ENCODE results near the gene NOM1. TPM values are rescaled to one million over a fixed set of nuclear protein-coding genes. Genes with fewer than 3 reads are reported as not detected.

NOM1 gene
- total RNA-seq, 4 donors from 2014 or later, result 16.0 to 47.1 (median 19.7) TPM

DNA sequence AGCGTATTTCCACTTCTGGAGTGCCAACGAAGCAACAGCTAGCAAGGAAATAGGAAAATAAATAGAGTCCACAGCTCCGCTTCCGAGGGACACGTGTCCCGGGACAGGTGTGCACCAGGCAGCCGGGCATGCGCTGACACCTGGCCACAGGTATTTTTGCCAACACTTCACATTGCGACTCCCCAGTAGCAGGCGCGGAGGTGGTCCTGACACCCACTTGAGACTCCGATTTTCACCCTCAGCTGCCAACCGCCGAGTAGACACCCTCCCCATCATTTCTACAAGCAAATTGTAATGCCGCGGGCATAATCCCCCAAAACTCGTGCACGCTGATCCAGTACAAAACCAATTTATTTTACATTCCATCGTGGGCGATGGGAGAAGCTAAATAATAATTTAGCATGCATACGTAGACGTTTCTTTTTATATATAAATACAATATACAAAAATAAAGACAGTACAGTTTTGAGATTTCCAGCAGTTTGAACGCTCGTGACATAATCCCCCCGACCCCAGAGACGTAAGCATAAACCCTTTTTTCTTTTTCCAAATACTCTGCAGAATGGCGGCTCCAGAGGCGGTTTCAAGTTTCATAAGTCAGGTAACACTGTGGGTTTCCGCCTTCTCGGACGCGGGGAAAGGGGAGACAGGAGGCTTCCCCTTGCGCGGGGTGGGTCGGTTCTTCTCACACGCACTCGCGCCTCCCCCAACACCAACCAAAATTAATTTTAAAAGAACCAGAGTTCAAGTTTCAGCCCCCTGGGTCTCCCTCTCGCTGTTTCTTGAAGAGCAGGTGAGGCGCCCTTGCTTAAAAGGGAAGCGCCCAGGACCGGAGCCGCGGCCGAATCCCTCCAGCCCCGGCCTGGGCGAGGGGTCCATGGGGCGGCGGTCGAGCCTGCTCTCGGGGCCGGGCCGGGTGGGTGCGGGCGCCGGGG is 55.3 kb downstream of the NOM1 start:
- ATAC-seq (ENCODE audit: low FRiP score) (no peak), DNase-seq (ENCODE audit: low spot score) (no peak)
- no peak for TF ChIP-seq CTCF (IDR thresholded peaks at IDR 0.05)

DNA sequence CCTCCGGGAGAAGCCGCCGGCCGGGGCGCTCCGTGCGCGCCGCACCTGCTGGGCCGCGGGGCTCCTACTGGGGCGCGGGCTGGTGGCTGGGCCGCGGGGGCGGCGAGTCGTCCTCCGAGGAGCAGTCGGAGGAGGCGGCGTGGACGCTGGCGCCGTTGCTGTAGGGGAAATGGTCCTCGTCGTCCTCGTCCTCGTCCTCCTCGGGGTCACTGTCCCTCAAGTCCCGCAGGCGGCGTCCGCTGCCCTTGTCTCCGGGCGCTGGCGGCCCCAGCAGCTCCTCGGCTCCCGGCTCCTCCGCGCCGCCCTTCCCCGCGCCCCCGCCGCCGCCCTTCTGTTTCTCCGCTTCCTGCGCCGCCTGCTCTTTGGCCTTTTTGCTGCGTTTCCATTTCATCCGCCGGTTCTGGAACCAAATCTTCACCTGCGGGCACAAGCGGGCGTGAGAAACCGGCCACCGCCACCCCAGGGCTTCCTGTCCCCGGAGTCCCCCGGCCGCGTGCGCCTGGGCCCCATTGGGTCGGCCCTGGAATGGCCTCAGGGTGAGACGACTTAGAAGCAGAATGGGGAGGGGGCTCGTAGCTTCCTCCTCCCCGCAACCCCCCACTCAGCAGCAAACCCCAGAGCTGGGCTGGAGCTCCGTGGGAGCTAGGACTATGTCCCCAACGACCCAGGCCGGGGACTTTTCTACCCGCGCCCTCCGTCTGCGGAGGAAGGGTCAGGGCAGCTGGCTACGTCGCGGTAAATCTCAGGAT is 56.1 kb downstream of the NOM1 start:
- DNase-seq (ENCODE audit: low spot score) (no peak), ATAC-seq (ENCODE audit: low FRiP score) (no peak)
- no peak for TF ChIP-seq CTCF (IDR thresholded peaks at IDR 0.05)

DNA sequence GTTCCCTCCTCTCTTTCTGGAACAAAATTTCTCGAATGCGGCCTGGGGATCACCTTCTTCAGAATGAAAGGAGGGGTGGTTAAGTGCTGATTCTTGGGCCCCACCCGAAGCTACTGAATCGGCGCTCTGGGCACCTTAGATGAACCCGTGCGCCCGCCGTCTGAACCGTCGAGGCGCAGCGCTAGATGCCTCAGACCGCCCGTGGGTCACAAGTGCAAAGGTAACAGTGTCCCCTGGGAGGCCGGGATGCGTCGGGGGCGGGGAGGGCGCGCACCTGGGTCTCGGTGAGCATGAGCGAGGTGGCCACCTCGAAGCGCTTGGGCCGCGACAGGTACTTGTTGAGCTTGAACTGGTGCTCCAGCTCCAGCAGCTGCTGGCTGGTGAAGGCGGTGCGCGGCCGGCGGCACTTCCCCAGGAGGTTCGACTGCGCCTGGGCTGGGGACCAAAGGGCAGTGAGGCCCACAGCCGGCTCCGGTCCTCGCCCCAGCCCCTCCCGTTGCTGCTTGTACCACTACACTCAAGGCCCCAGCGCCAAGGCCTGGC is 56.8 kb downstream of the NOM1 start:
- TF ChIP-seq CTCF (IDR thresholded peaks at IDR 0.05), result no peak
- DNase-seq (ENCODE audit: low spot score), result no peak
- no peak for ATAC-seq (ENCODE audit: low FRiP score)

DNA sequence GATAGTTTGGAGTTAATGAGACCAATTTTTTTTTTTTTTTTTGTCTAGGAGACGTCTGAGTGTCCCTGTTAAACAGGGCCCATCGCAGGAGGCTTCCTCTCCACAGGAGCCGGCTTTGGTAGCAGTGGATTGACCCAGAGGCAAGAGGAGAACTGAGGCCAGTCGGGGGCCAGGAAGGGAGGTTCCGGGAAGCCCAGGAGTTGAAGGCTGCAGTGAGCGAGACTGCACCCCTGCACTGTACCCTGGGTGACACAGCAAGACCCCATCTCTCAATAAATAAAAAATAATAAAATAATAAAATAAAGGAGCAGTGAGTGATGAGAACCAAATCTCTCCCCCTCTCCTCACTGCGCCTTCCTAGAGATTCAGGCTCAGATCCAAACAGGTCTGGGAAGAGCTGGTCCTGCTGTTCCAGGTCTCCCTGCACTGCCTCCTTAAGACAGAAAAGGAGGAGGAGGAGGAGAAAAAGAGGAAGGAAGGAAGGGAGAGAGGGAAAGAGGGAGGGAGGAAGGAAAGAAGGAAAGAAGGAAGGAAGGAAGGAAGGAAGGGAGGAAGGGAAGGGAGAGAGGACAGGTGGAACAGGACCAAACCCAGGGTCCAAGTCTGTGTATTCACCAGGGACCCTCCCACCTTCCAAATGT is 57.4 kb downstream of the NOM1 start:
- ATAC-seq (ENCODE audit: low FRiP score) (no peak), DNase-seq (ENCODE audit: low spot score) (no peak)
- TF ChIP-seq CTCF (IDR thresholded peaks at IDR 0.05), result no peak

GRCh38 chr7:157007470-157008066 is 58.1 kb downstream of the NOM1 start:
- ATAC-seq (ENCODE audit: low FRiP score), result no peak
- no peak for DNase-seq (ENCODE audit: low spot score)
- TF ChIP-seq CTCF (IDR thresholded peaks at IDR 0.05), result no peak

All from omental fat pad (tissue), 4 donors.